HG03378 (cell line): Measurements from ENCODE around the gene CHN1.

ENCODE experiments used
- ATAC-seq: cut with Tn5 transposase; IDR thresholded peaks from one replicate; pipeline ENCODE4 v1.9.1; 2021; ENCODE audit warnings: mild to moderate bottlenecking, moderate library complexity; ENCODE audit not compliant: unreplicated experiment

CHN1 gene

GRCh38 chr2:174771631-174772471 is 233.3 kb downstream of the CHN1 start:
- peak; percentile 70 for ATAC-seq

DNA sequence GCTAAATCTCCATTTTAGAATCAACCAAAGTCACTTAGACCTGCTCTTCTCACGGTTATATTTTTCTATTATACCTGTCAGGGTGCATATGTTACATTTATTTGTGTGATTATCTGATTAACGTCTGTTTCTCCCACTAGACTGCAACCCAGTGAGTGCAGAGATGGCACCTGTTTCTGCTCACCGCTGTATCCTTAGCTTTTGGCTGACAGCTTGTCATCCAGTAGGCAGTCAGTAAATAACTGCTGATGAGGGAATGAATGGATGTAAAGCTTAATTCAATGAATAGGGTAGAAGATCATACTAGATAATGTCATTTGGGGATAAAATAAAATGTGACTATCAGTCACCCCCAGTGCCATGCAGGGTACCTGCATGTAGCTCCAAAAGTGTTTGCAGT is 234.0 kb downstream of the CHN1 start:
- ATAC-seq: no peak

DNA sequence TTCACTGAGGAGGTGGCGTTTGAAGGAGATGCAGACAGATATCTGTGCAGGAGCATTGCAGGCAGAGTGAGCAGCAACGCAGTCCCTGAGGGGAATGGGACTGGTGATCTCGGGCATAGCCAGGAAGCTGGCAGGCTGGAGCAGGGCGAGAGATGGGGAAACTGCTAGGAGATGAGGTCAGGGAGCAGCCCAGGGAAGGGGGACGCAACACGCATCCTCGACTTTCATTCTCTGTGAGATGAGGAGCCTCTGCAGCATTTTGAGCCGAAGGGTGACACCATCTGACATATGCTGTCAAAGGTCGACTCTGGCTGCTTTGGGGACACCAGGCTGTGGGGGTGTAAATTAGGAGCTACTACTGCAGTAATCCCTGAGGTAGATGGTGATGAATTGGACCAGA is 236.6 kb downstream of the CHN1 start:
- no peak for ATAC-seq

DNA sequence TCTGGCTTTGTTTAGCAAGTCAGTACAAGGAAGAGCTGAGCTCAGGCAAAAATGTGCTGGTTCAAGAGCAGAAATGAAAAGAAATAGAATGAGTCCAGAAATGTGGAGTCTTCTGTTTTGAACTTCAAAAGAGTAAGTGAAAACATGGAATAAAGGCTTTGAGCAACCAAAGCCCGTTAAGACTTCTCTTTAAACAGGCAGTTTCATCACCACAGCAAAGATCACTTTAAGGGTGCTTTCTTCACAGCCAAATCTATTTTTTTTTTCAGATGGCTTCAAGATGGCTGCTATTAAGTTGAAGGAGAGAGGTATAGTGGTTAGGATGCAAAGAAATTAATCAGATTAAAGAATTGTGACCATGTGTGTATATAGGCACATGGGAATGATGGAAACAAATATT is 238.9 kb downstream of the CHN1 start:
- no peak for ATAC-seq

GRCh38 chr2:174765576-174765975 is 239.6 kb downstream of the CHN1 start:
- ATAC-seq: no peak

DNA sequence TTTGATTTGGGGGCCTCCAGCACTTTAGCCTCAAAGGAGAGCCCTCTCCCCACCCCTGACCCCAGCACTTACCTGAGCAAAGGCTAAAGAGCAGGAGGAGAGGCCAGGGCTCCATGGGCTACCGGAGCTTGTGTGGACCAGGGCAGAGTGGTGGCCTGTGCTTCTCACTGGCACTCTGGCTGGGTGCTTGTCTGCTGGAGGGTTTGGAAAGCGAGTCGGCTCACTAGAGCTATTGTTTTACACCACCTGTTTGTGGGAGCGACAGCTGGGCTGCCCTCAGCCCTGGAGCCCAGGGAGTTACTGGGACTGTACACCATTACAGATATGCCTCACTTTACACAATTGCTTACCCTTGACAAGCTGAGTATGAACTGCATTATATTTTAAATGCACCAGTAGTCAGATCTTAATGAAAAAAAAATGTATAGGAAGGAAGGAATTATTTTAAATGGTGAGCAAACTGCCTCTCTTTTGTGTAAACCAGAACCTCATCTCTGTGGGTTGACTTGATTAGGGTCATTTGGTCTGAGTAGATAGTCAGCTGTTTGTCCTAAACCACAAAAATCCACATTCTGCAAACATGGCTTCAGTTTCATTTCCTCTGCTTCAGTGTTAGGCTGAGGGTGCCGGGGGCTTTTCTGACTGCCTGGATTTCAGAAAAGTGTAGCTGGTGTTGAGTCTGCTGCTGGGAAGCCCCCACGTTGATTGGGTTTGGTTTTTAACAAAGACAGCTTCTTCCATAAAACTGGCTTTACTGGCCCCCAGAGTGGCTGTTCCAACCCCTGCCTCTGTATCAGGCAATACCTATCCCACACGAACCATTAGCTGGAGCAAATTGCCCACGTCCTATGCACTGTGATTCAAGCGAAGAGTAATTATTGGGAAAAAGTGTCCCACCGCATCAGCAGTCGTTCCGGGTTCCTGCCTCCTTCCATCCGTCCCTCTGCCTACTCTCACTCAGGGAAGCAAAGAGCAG is 240.6 kb downstream of the CHN1 start, which contains the start of gene CHRNA1:
TSS of gene CHRNA1 (minus strand) at position 193 of the 976 bp plus-strand sequence. CDS start at position 115, 78 bp downstream.
- no peak for ATAC-seq

DNA sequence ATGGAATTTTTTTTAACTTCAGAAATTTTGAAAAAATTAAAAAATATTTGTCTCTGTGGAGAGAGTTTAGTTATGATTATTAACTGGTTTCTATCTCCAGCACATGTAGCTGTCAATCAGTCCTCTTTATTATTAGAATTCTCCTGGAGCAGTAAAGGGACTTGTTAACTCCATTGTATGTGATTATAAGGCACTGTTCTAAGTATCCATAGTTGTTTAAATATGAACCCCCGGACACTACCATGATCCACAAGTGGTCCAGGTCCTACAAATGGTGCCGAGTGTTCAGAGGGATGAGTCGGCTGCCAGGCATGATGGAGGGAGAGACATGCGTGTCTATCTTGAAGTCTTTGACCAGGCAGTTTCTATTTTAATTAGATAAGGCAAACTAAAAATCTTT is 241.4 kb downstream of the CHN1 start:
- no peak for ATAC-seq

GRCh38 chr2:174762464-174762863 is 242.7 kb downstream of the CHN1 start:
- ATAC-seq: no peak

DNA sequence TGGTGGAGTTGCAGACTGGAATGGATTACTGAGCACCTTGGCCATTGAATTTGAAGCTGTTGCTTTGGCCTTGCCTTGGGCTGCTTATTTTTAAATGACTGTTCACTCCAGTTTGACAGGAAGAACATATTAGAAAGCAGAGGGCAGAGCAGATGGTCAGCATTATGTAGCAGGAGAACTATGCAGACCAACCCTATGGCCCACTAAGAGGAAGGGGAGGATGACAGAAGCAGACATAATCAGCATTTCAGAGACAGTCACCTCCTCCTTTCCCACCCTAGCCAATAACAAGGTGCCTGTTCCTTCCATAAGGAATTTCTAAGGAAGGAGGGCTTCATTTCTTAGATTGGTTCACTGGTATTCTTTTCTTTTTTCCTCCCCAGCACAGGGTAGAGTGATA is 243.3 kb downstream of the CHN1 start:
- no peak for ATAC-seq

- ATAC-seq: no peak
Observed at GRCh38 chr2:174760845-174761473, 244.2 kb downstream of the CHN1 start.

DNA sequence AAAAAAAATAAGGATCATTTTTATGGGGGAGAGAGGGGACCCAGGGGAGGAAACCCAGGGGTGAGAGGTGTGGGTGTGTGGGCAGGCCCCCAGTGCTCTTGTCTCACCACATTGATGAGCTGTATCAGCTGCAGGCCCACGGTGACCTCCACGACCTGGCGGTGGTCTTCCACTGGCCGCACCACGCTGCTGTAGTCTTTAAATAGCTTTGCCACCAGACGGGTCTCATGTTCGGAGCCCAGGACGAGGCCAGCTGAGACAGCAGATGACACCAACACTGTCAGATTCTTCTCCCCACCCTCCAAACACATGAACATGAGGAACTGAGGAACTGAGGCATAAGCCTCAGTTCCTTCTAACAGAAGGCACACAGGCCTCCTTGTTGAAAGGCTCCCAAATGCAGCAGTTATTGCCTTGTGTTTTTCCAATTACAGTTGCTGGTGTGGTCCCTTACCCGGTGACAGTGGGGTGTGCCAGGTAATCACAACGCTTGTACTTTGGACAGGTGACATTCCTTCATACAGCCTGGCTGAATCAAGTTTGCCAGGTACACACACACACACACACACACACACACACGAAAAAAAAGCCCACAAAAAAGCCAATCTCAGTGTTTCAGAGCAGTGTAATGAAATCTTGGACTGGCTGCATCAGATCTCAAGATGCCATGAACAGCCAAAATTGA is 245.7 kb downstream of the CHN1 start:
- no peak for ATAC-seq

GRCh38 chr2:174756743-174757142 is 248.4 kb downstream of the CHN1 start:
- no peak for ATAC-seq

GRCh38 chr2:174753038-174753633 is 252.0 kb downstream of the CHN1 start:
- peak; percentile 31 for ATAC-seq

GRCh38 chr2:174752403-174753037 is 252.7 kb downstream of the CHN1 start:
- ATAC-seq: peak; percentile 82

DNA sequence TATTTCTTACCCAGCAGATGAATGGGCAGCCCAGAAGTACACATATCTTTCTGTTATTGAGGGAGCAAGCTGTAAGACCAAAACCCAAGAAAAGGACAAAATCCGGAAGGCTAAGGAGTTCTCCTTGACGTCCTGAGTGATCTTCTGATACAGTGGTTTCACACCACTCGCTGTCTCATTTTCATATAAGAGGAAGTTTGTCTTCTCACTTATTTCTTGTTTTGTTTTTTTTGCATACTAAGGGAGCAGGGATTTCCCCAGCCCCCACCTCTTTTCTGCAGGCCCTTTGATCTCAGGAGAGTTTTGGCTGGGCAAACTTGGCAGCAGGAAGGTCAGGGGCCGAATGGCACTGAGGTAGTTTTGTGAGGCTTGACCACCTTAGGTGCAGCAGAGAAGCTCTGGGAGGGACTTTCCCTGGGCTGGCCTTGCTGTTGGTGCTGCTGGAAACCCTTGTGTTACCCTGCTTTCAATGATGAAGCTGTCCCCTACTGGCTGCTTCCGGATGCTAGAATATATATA is 254.2 kb downstream of the CHN1 start:
- peak; percentile 49 for ATAC-seq

GRCh38 chr2:174749793-174750192 is 255.4 kb downstream of the CHN1 start:
- no peak for ATAC-seq

DNA sequence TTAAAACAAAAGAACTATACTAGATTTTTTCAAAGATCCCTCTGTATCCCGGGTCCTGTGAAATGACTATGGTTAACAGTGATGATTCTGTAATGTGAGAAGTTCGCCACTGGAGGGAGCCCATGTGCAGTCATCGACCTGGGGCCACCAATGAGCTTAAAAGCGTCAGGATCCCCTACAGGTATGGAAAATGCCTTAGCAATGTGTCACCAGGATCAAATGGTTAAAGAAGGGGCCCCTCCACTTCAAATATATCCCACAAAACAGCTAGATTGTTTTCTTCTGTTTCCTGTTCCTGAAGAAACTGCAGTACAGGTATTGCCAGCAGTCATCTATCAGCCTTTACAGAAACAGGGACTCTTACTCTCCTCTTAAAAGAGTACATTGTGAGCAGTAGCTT is 256.2 kb downstream of the CHN1 start:
- ATAC-seq: no peak
